Activated CD4-positive, alpha-beta memory T cell treated with anti-CD3 and anti-CD28 coated beads for 36 hours (primary cell): ENCODE measurements around the gene POLR2A. TPM values are rescaled to one million over a fixed set of nuclear protein-coding genes. Genes with fewer than 3 reads are reported as not detected.
"Not testable (repeated sequence)": the region's sequence is repeated elsewhere in the genome, so short reads cannot be mapped to it uniquely, and the experiment has no call there.

Source experiments
- CTCF ChIA-PET: fragments of 350-600 bp; sonication (Branson Sonifier 250); formaldehyde crosslinking; loops from one replicate; lab custom pipeline; 2021; ENCODE audit warnings: antibody characterized with exemption, inconsistent platforms; lab: Charles Lee
- POLR2A ChIA-PET: fragments of 350-600 bp; sonication (Branson Sonifier 250); formaldehyde crosslinking; loops from one replicate; lab custom pipeline; 2021; ENCODE audit warnings: antibody characterized with exemption; lab: Charles Lee
- DNase-seq: peaks from one replicate; pipeline ENCODE4 v3.0.0-alpha.2; 2020
- H3K27ac Mint-ChIP-seq: one replicate; pipeline ENCODE4 v1.8.0; 2021; ENCODE audit warnings: mixed read lengths
- H3K27me3 Mint-ChIP-seq: one replicate; pipeline ENCODE4 v1.8.0; 2021; ENCODE audit warnings: mixed read lengths
- H3K36me3 Mint-ChIP-seq: one replicate; pipeline ENCODE4 v1.8.0; 2021; ENCODE audit warnings: mixed read lengths
- H3K4me1 Mint-ChIP-seq: one replicate; pipeline ENCODE4 v1.8.0; 2021; ENCODE audit warnings: low read depth, mixed read lengths
- H3K4me3 Mint-ChIP-seq: one replicate; pipeline ENCODE4 v1.8.0; 2021; ENCODE audit warnings: mild to moderate bottlenecking, mixed read lengths
- H3K9me3 Mint-ChIP-seq: one replicate; pipeline ENCODE4 v1.8.0; 2021; ENCODE audit warnings: mixed read lengths
- intact Hi-C: fragments of 100-400 bp; cut with micrococcal nuclease; formaldehyde crosslinking; loops from one replicate; pipeline ENCODE4 v1.15.1; 2023
- total RNA-seq, 2 experiments: library from RNA; stranded (reverse); gene quantifications; one replicate each; pipeline ENCODE4 v1.2.3, GENCODE V29; 2021

The POLR2A gene
- total RNA-seq, 2 experiments from 2014 or later, result 180 to 187 TPM

- Mint-ChIP-seq H3K27me3 (no peaks in the 10 kb centered on the region), H3K9me3 (no peaks in the 10 kb centered on the region), H3K27ac (peak overlapping the region; percentile 20), H3K4me1 (peaks cover 25% of the 10 kb centered on the region), H3K36me3 (no peaks in the 10 kb centered on the region), H3K4me3 (no peak overlapping the region)
- intact Hi-C loops, result no loop called here
- ChIA-PET POLR2A (no interaction called here), CTCF (interaction anchor here (1.4 kb wide), 1 partner anchor 89 kb away, joined by 4 read pairs; no protein-coding TSS in a partner anchor)
- DNase-seq, result no peak
Observed at GRCh38 chr17:7471729-7472128, 12.4 kb upstream of the POLR2A start.

DNA sequence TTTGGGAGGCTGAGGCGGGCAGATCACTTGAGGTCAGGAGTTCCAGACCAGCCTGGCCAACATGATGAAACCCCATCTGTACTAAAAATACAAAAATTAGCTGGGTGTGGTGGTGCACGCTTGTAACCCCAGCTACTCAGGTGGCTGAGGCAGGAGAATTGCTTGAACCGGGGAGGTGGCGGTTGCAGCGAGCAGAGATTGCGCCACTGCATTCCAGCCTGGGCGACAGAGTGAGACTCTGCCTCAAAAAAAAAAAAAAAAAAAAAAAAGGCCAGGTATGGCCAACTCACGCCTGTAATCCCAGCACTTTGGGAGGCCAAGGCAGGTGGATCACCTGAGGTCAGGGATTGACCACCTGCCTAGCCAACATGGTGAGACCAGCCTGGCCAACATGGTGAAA, 9.4 kb upstream of the POLR2A start:
- H3K4me1 Mint-ChIP-seq, result peaks cover 44% of the 10 kb centered on the region
- H3K27me3 Mint-ChIP-seq, H3K9me3 Mint-ChIP-seq, DNase-seq, H3K36me3 Mint-ChIP-seq, intact Hi-C loops, POLR2A ChIA-PET, H3K27ac Mint-ChIP-seq, H3K4me3 Mint-ChIP-seq: not testable (repeated sequence)
- CTCF ChIA-PET, result interaction anchor here (1.6 to 6.2 kb wide), 2 partner anchors 38 to 119 kb away, joined by 4 to 54 read pairs; partner anchors contain the start of gene TMEM102

- intact Hi-C loops, result no loop called here
- ChIA-PET POLR2A (interaction anchor here (1.5 to 1.7 kb wide), 2 partner anchors 10 to 211 kb away, joined by 3 to 12 read pairs; partner anchors contain the start of gene TP53), CTCF (interaction anchor here (1.0 to 6.2 kb wide), 5 partner anchors 22 to 120 kb away, joined by 3 to 54 read pairs (median 4); partner anchors contain the start of gene TMEM102)
- H3K4me1 Mint-ChIP-seq, result peaks cover 51% of the 10 kb centered on the region
- H3K27ac Mint-ChIP-seq, result peak overlapping the region; percentile 59
- H3K36me3 Mint-ChIP-seq, result peaks cover 3% of the 10 kb centered on the region
- no peak overlapping the region for H3K4me3 Mint-ChIP-seq
- DNase-seq, result no peak
- no peaks in the 10 kb centered on the region for H3K9me3 Mint-ChIP-seq
- H3K27me3 Mint-ChIP-seq, result no peaks in the 10 kb centered on the region
Observed at GRCh38 chr17:7475764-7476422, 8.3 kb upstream of the POLR2A start.

DNA sequence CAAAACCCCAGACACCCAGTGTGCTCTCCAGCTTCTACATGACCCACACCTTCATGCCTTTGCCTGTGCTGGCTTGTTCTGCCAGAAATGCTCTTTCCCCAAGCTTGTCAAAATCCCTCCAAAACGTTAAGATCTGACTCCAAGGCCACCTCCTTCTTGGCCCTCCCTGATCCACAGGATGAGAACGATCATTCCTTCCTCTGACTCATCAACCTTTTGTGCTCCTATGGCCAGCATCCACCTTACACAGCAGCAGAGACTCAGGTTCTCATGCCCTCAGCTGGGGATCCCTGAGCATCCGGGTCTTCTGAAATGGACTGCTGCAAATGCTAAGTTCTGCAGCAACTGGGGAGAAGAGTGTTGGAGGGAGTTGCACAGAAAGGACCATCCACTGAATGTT, 7.7 kb upstream of the POLR2A start:
- ChIA-PET POLR2A (interaction anchor here (1.5 to 1.7 kb wide), 2 partner anchors 9 to 211 kb away, joined by 3 to 12 read pairs; partner anchors contain the start of gene TP53), CTCF (interaction anchor here (1.0 to 6.2 kb wide), 4 partner anchors 23 to 113 kb away, joined by 3 to 54 read pairs (median 4); partner anchors contain the start of gene TMEM102)
- Mint-ChIP-seq H3K27ac (peak overlapping the region; percentile 59), H3K4me3 (no peak overlapping the region), H3K27me3 (no peaks in the 10 kb centered on the region), H3K9me3 (no peaks in the 10 kb centered on the region), H3K36me3 (peaks cover 3% of the 10 kb centered on the region), H3K4me1 (peaks cover 55% of the 10 kb centered on the region)
- intact Hi-C loops, result no loop called here
- no peak for DNase-seq

DNA sequence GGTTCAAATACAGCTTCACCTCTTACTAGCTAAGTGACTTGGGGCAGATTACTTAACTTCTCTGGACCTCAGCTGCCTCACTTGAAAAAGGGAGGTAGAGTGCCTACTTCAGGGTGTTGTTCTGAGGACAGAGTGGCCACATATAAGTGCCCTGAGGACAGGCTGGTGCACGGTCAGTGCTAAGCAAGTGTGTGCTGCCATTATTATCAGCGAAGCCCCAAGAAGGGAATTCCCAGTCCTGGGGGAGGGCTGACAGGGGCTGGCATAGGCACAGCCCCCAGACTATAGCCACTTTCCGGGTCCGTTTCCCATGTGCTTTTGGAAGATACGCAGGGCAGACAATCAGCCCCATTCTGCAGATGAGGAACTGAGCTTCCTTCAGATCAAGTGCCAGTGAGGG, 7.2 kb upstream of the POLR2A start:
- H3K4me3 Mint-ChIP-seq, result no peak overlapping the region
- intact Hi-C loops, result no loop called here

DNA sequence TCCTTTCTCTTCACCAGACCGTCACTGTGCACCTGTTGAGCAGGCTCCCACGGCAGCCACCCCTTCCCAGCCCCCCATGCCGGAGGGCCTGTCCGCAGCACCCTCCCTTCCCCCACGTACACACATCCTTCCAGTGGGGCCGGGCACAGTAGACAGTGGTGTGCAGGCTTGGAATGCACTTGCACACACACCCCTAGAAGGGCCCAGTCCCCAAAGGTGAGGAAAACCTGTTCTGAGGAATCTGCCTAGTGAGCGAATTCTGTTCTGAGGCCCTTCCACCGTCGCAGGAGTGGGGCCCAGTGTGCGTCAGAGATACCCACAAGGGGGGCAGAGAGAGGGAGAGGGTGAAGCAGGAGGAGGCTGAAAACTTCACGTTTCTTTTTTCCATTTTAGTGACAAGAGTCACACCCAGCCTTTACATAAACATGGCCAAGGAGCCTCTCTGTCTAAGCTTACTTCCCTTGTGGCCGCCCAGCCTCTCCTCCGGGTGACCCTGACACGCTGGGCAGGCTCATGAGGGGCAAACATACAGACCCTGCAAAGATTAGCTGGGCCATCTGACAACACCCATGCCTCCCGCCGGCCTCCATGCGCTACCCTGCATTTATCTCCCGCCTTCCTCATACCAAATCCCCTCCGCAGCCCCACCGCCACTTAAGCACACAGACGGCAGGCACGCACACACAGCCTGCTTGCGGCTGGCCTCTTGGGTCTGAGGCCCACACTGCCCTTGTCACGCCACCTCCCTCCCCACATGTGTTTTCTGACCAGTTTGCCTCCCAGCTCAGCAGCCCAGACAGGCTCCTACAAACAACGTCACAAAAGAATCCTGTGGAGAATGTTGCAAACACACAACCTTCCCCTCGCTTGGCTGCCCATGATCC, 6.5 kb upstream of the POLR2A start:
- Mint-ChIP-seq H3K4me1 (peaks cover 59% of the 10 kb centered on the region), H3K4me3 (peak overlapping the region; percentile 86), H3K27ac (peak overlapping the region; percentile 78), H3K27me3 (no peaks in the 10 kb centered on the region), H3K9me3 (no peaks in the 10 kb centered on the region), H3K36me3 (peaks cover 3% of the 10 kb centered on the region)
- intact Hi-C loops, result no loop called here
- no peak for DNase-seq
- CTCF ChIA-PET, result interaction anchor here (1.5 to 6.2 kb wide), 3 partner anchors 24 to 153 kb away, joined by 4 to 54 read pairs (median 5); partner anchors contain the start of gene TMEM102
- POLR2A ChIA-PET, result interaction anchor here (1.1 to 1.5 kb wide), 2 partner anchors 93 to 210 kb away, joined by 3 to 4 read pairs; partner anchors contain the start of gene TP53

More for the DNA sequence above, 7.2 kb upstream of the POLR2A start:
- peaks cover 3% of the 10 kb centered on the region for H3K36me3 Mint-ChIP-seq
- POLR2A ChIA-PET, result interaction anchor here (1.5 to 1.7 kb wide), 2 partner anchors 9 to 210 kb away, joined by 3 to 12 read pairs; partner anchors contain the start of gene TP53
- H3K4me1 Mint-ChIP-seq, result peaks cover 55% of the 10 kb centered on the region
- H3K27me3 Mint-ChIP-seq, result no peaks in the 10 kb centered on the region
- CTCF ChIA-PET, result interaction anchor here (2.2 to 6.2 kb wide), 2 partner anchors 23 to 40 kb away, joined by 5 to 54 read pairs; partner anchors contain the start of gene TMEM102
- DNase-seq, result no peak
- H3K27ac Mint-ChIP-seq, result peak overlapping the region; percentile 64
- H3K9me3 Mint-ChIP-seq, result no peaks in the 10 kb centered on the region

DNA sequence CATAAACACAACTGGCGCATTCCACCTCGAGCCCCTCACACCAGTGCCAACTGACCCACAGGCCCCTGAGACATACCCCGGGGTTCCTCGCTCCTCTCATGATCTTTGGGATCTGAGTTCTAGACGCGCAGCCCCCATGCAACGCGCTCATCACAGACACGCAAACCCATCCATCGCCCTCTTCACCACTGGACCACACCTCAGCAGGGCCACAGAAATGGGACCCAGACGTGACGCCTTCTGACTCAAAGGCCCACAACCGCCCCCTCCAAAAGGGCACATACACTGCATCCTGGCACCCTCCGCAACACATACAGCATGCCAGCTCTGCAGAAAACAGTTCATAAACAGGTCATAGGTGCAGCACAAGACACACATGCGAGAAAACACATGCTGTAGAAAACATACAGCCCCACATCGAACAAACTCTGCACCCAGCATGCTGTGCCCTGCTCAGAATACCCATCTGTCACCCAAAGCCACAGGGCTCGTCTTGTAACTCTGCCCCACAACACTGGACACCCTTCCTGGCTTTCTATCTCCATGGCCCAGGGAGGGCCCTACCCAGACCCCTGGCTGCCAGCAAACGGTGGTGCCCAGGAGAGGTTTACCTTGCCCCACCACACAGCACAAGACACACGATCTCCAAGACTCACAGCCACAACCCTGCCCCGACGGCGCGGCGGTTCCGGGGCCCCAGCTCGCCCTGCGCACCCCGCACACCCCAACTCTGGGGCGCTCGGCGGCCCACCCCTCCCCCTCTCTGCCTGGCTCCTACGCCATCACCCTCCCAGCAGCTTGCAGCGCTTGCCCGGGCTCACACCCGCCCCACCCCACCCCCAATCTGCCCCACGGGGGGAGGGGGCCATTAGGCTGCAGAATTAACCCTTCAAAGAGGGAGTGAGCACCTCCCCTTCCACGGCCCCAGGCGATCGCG, 5.6 kb upstream of the POLR2A start:
- DNase-seq, result peak; percentile 71
- Mint-ChIP-seq H3K9me3 (no peaks in the 10 kb centered on the region), H3K27ac (peak overlapping the region; percentile 78), H3K36me3 (peaks cover 3% of the 10 kb centered on the region), H3K27me3 (no peaks in the 10 kb centered on the region), H3K4me1 (peaks cover 62% of the 10 kb centered on the region), H3K4me3 (peak overlapping the region; percentile 86)
- intact Hi-C loops, result loop anchor here (1.0 kb wide), 1 partner anchor 23 kb away; no protein-coding TSS in a partner anchor
- POLR2A ChIA-PET, result interaction anchor here (0.6 to 1.2 kb wide), 5 partner anchors 42 to 208 kb away, joined by 3 to 6 read pairs (median 4); partner anchors contain the start of genes NEURL4 and TP53
- CTCF ChIA-PET, result interaction anchor here (1.5 to 6.2 kb wide), 2 partner anchors 42 to 154 kb away, joined by 4 to 54 read pairs; partner anchors contain the start of gene TMEM102

GRCh38 chr17:7479213-7480088, 4.7 kb upstream of the POLR2A start, which contains the start of gene ZBTB4:
Gene ZBTB4 (minus strand): TSS chr17:7479631. CDS start chr17:7466801, 12,830 bp downstream.
- Mint-ChIP-seq H3K9me3 (no peaks in the 10 kb centered on the region), H3K4me1 (peaks cover 62% of the 10 kb centered on the region), H3K36me3 (peaks cover 3% of the 10 kb centered on the region), H3K27ac (peak within 1 kb of the TSS; percentile 92), H3K4me3 (peak within 1 kb of the TSS; percentile 89), H3K27me3 (no peaks in the 10 kb centered on the region)
- DNase-seq, result peak; percentile 68
- ChIA-PET POLR2A (interaction anchor here (0.6 to 1.3 kb wide), 7 partner anchors 25 to 208 kb away, joined by 3 to 6 read pairs (median 4); partner anchors contain the start of genes MPDU1, NEURL4 and TP53), CTCF (interaction anchor here (0.9 to 6.2 kb wide), 4 partner anchors 43 to 155 kb away, joined by 3 to 54 read pairs (median 5); partner anchors contain the start of genes TMEM102 and TMEM95)
- intact Hi-C loops, result loop anchor here (1.0 to 5.0 kb wide), 3 partner anchors 24 to 208 kb away; partner anchors contain the start of genes KCTD11, TP53 and WRAP53

DNA sequence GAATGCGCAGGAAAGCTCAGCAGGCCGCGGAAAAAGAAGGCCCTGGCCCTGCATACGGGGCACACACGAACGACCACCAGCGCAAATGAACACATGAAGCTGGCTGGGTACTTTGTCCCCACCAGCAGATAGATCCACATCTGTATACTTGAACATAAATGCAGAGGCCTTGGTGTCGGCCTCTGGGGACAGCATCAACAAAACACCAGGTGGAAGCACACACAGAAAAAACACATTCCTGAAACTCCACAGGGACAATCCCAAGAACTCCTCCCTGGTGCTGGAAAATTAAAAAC, 4.1 kb upstream of the POLR2A start:
- no peak for DNase-seq
- Mint-ChIP-seq H3K9me3 (no peaks in the 10 kb centered on the region), H3K36me3 (peaks cover 8% of the 10 kb centered on the region), H3K4me3 (peak overlapping the region; percentile 89), H3K4me1 (peaks cover 65% of the 10 kb centered on the region), H3K27me3 (no peaks in the 10 kb centered on the region), H3K27ac (peak overlapping the region; percentile 92)
- ChIA-PET POLR2A (interaction anchor here (0.6 to 1.3 kb wide), 3 partner anchors 80 to 207 kb away, joined by 3 to 6 read pairs (median 4); partner anchors contain the start of genes MPDU1 and TP53), CTCF (interaction anchor here (0.9 to 6.2 kb wide), 3 partner anchors 43 to 125 kb away, joined by 3 to 54 read pairs (median 6); partner anchors contain the start of genes TMEM102 and TMEM95)
- intact Hi-C loops, result loop anchor here (5.0 kb wide), 2 partner anchors 128 to 207 kb away; partner anchors contain the start of genes KCTD11, TP53 and WRAP53
